ENCODE measurements around the gene KRT85.

DNA sequence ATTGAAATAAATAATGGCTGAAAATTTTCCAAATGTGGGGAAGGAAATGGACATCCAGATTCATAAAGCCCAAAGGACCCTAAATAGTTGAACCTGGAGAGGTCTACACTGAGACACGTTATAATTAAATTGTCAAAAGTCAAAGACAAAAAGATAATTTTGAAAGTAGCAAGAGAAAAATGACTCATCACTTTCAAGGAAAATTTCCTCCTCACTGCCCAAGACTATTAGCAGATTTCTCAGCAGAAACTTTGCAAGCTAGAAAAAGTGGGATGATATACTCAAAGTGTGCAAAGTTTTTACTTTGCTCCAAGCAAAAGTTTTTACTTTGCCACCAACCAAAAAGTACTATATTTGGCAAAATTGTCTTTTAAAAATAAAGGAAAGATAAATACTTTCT, 30.2 kb downstream of the KRT85 start:
- TF ChIP-seq, protein P1, sequence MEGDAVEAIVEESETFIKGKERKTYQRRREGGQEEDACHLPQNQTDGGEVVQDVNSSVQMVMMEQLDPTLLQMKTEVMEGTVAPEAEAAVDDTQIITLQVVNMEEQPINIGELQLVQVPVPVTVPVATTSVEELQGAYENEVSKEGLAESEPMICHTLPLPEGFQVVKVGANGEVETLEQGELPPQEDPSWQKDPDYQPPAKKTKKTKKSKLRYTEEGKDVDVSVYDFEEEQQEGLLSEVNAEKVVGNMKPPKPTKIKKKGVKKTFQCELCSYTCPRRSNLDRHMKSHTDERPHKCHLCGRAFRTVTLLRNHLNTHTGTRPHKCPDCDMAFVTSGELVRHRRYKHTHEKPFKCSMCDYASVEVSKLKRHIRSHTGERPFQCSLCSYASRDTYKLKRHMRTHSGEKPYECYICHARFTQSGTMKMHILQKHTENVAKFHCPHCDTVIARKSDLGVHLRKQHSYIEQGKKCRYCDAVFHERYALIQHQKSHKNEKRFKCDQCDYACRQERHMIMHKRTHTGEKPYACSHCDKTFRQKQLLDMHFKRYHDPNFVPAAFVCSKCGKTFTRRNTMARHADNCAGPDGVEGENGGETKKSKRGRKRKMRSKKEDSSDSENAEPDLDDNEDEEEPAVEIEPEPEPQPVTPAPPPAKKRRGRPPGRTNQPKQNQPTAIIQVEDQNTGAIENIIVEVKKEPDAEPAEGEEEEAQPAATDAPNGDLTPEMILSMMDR (IDR thresholded peaks at IDR 0.05; ENCODE audit: borderline replicate concordance, extremely low read depth, low read length, poor library complexity, severe bottlenecking), result no peak
- TF ChIP-seq EZH2 (IDR thresholded peaks at IDR 0.05; ENCODE audit: borderline replicate concordance, low read depth, low read length, severe bottlenecking), result no peak
